Fibroblast of lung (primary cell): ENCODE results near the gene ARHGEF10L.

Source experiments
- CTCF ChIP-seq, 2 donors: IDR thresholded peaks in 1 of 2; conservative IDR thresholded peaks in 1 of 2; 1 replicate in 1 of 2; 2 replicates in 1 of 2; pipeline ENCODE4 v1.5.1; 2011 to 2012; ENCODE audit warnings: low read length in 2 of 2, control low read depth in 1 of 2, inconsistent platforms in 1 of 2, low read depth in 1 of 2, mild to moderate bottlenecking in 1 of 2
- EZH2 ChIP-seq: IDR thresholded peaks from 2 replicates; pipeline ENCODE4 v1.5.1; 2012; ENCODE audit warnings: low read length, control low read depth, mild to moderate bottlenecking; ENCODE audit errors: missing control alignments

GRCh38 chr1:17700945-17701810 is 161.7 kb downstream of the ARHGEF10L start:
- TF ChIP-seq EZH2 (no peak), CTCF (conservative IDR thresholded peaks at IDR 0.05 in 1 of 2, IDR thresholded peaks at IDR 0.05 in 1 of 2; ENCODE audit: low read depth in 1 of 2, low read length in 2 of 2) (no peak)
